Brain microvascular endothelial cell (primary cell): Measurements from ENCODE around the gene NHLRC3.

Experiments used
- DNase-seq: peaks from one replicate; pipeline ENCODE4 v3.0.0-alpha.2; 2020
- H3K27ac ChIP-seq: fragments of 250-450 bp; sonication (Bioruptor Pico); 2 replicates; pipeline ENCODE4 v1.5.1; 2020; ENCODE audit warnings: mild to moderate bottlenecking, moderate library complexity
- H3K27me3 ChIP-seq: fragments of 250-450 bp; sonication (Bioruptor Pico); replicated peaks from 2 replicates; pipeline ENCODE4 v1.5.1; 2020; ENCODE audit warnings: mild to moderate bottlenecking
- H3K36me3 ChIP-seq: fragments of 250-450 bp; sonication (Bioruptor Pico); replicated peaks from 2 replicates; pipeline ENCODE4 v1.5.1; 2020; ENCODE audit warnings: mild to moderate bottlenecking
- H3K4me3 ChIP-seq: 2 replicates; pipeline ENCODE4 v1.5.1; 2011; ENCODE audit warnings: low read depth, mild to moderate bottlenecking, control low read depth, low read length, moderate library complexity
- in situ Hi-C: cut with HindIII; loops from 2 replicates; pipeline ENCODE4 v1.10.0; 2017; ENCODE audit warnings: low sequenced_read_pairs, low pct_ligation_motif_present
- TF ChIP-seq, protein P1 (sequence below): IDR thresholded peaks from 2 replicates; pipeline ENCODE4 v1.5.1; 2011; ENCODE audit warnings: low read depth, mild to moderate bottlenecking, moderate library complexity, low read length, control low read depth, inconsistent platforms; ENCODE audit errors: missing control alignments

NHLRC3 gene

DNA sequence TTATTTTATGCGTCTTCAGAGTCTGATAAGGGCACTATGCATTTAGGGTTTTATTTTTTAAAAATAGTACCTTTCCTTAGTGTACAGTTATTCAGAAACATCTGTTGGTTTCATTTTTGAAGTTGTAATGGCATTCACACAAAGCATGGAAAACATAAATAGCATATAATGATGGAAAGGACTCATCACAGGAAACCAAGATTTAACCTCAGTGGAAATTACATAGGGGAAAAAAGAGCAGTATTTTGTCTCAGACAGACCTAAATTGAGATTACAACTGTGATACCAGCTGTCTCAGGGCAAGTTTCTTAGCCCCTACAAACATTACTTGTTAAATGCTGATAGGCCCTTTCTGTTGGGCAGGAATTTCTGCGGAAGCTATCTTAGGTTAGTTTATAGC, 57.2 kb downstream of the NHLRC3 start:
- TF ChIP-seq, protein P1, sequence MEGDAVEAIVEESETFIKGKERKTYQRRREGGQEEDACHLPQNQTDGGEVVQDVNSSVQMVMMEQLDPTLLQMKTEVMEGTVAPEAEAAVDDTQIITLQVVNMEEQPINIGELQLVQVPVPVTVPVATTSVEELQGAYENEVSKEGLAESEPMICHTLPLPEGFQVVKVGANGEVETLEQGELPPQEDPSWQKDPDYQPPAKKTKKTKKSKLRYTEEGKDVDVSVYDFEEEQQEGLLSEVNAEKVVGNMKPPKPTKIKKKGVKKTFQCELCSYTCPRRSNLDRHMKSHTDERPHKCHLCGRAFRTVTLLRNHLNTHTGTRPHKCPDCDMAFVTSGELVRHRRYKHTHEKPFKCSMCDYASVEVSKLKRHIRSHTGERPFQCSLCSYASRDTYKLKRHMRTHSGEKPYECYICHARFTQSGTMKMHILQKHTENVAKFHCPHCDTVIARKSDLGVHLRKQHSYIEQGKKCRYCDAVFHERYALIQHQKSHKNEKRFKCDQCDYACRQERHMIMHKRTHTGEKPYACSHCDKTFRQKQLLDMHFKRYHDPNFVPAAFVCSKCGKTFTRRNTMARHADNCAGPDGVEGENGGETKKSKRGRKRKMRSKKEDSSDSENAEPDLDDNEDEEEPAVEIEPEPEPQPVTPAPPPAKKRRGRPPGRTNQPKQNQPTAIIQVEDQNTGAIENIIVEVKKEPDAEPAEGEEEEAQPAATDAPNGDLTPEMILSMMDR: no peak
- no peak for DNase-seq
- Histone ChIP-seq H3K36me3 (no peaks in the 10 kb centered on the region), H3K27me3 (no peaks in the 10 kb centered on the region), H3K4me3 (no peak overlapping the region), H3K27ac (no peak overlapping the region)
- in situ Hi-C loops: no loop called here

DNA sequence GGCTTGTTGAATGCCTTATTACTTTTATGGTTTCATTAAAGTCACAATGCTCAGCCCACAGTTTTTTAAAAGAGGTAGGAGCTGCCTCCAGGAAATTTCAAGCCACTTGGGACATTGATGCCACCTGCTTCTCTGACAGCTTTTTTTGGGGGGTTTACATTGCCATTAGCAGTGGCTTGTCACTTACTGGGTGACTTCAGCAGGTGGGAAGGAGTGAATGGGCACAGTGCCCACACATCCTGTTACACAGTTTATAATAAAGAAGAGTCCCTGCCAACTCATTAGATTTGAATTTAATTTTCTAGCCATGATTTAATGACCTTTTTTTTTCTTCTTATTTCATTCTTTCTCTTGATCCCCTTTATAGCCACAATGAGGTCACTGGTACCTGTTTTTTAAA, 61.0 kb downstream of the NHLRC3 start:
- TF ChIP-seq, protein P1: no peak
- Histone ChIP-seq H3K36me3 (no peaks in the 10 kb centered on the region), H3K27ac (no peak overlapping the region), H3K4me3 (no peak overlapping the region), H3K27me3 (no peaks in the 10 kb centered on the region)
- in situ Hi-C loops: no loop called here
- DNase-seq: no peak
